Measurements from ENCODE around the gene QDPR.

DNA sequence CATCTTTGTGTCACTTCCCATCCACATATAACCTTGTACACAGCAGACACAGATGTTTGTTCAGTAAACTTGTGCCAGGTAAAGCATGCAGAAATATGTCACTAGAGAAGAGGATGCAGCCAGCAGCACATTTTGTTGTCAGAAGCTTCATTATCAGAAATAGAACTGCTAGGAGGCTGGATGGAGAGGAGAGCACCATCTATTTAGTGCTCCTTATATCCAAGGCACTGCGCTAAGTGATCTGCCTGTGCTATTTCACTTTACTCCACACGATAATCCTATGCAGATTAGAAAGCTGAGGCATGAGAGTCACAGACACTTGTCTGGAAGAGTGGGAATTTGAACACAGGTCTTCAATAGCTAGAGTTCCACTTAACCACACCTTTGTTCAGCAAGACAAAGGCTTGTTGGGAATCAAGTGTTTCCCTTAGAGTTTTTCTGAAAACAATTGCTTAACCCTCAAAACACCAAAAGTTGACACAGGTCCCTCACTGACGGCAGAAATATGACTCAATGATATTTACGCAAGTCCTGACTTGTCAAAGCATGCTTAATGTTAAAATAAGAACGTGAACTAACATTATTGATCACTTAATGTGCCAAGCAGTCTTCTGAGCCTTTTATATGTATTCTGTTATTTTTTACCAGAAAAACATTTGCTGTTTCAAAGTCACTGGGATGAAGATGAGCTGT lies 1.2 kb upstream of the QDPR start:
- TF ChIP-seq, protein P1, sequence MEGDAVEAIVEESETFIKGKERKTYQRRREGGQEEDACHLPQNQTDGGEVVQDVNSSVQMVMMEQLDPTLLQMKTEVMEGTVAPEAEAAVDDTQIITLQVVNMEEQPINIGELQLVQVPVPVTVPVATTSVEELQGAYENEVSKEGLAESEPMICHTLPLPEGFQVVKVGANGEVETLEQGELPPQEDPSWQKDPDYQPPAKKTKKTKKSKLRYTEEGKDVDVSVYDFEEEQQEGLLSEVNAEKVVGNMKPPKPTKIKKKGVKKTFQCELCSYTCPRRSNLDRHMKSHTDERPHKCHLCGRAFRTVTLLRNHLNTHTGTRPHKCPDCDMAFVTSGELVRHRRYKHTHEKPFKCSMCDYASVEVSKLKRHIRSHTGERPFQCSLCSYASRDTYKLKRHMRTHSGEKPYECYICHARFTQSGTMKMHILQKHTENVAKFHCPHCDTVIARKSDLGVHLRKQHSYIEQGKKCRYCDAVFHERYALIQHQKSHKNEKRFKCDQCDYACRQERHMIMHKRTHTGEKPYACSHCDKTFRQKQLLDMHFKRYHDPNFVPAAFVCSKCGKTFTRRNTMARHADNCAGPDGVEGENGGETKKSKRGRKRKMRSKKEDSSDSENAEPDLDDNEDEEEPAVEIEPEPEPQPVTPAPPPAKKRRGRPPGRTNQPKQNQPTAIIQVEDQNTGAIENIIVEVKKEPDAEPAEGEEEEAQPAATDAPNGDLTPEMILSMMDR (IDR thresholded peaks at IDR 0.05; ENCODE audit: insufficient read depth, low read length, poor library complexity, severe bottlenecking): no peak
- no peak for TF ChIP-seq EZH2phosphoT487 (conservative IDR thresholded peaks at IDR 0.05; ENCODE audit: low read length)
